Small intestine (tissue), 16 donors: Measurements from ENCODE around the gene MYH10. TPM values are rescaled to one million over a fixed set of nuclear protein-coding genes. Genes with fewer than 3 reads are reported as not detected.

Experiments used
- DNase-seq, 2 donors: peaks; one replicate each; pipeline versions ENCODE4 v3.0.0 to v3.0.0-alpha.2; 2013
- FAIRE-seq: peaks from 2 replicates; lab custom pipeline; 2012; peaks lifted over from hg19 to GRCh38; lab: Jason Lieb, UNC
- H3K27ac ChIP-seq, 3 donors: one replicate each; pipeline ENCODE4 v1.5.1; 2013; ENCODE audit warnings: low read length in 2 of 3, mild to moderate bottlenecking in 2 of 3, control low read depth in 1 of 3, inconsistent platforms in 1 of 3, low read depth in 1 of 3, moderate library complexity in 1 of 3
- H3K27me3 ChIP-seq, 3 donors: one replicate each; pipeline ENCODE4 v1.6.1; 2013; ENCODE audit warnings: low read length in 3 of 3, inconsistent platforms in 1 of 3; ENCODE audit not compliant: control insufficient read depth in 3 of 3, insufficient read depth in 3 of 3
- H3K36me3 ChIP-seq, 3 donors: one replicate each; pipeline ENCODE4 v1.6.1; 2013; ENCODE audit warnings: low read length in 3 of 3, inconsistent platforms in 1 of 3, low read depth in 1 of 3, mild to moderate bottlenecking in 1 of 3, moderate library complexity in 1 of 3; ENCODE audit not compliant: control insufficient read depth in 3 of 3, insufficient read depth in 2 of 3
- H3K4me1 ChIP-seq, 3 donors: one replicate each; pipeline ENCODE4 v1.6.1; 2013; ENCODE audit warnings: low read length in 2 of 3, inconsistent platforms in 1 of 3, low read depth in 1 of 3, mild to moderate bottlenecking in 1 of 3, moderate library complexity in 1 of 3; ENCODE audit not compliant: control insufficient read depth in 3 of 3, insufficient read depth in 2 of 3
- H3K4me3 ChIP-seq, 3 donors: one replicate each; pipeline ENCODE4 v1.5.1; 2013; ENCODE audit warnings: low read length in 3 of 3, control low read depth in 1 of 3, inconsistent platforms in 1 of 3, low read depth in 1 of 3, mild to moderate bottlenecking in 1 of 3, moderate library complexity in 1 of 3
- H3K9me3 ChIP-seq, 2 donors: one replicate each; pipeline ENCODE4 v1.6.1; 2013; ENCODE audit warnings: low read depth in 1 of 2, low read length in 1 of 2; ENCODE audit not compliant: control insufficient read depth in 2 of 2, insufficient read depth in 1 of 2
- WGBS, 3 donors: extraction: QIAGEN DNeasy Blood & Tissue Kit; methylation state at CpG; one replicate each; pipeline ENCODE4 v1.1.7; 2013; 5-methylcytosine and 5-hydroxymethylcytosine counted together
- long read RNA-seq, 10 donors: transcript quantifications; one replicate each; lab custom pipeline, GENCODE V29; 2026
- polyA plus RNA-seq, 4 donors: library from polyadenylated mRNA; stranded (reverse) in 3 of 4; unstranded in 1 of 4; fragments of 200-250 nt in 3 of 4; fragments of 120-200 nt in 1 of 4; gene quantifications; one replicate each; pipeline versions ENCODE4 v1.2.1 to v1.2.3, GENCODE V29; 2013
- donor health status: healthy with polysubstance abuse.
- donor health status: control.
- donor health status: control.
- donor health status: Bipolar disorder and iron deficiency.
- donor health status: healthy.

Gene MYH10
- polyA plus RNA-seq: 10 to 100 TPM in 1 of 4 donors, 1 to 10 TPM in 2, under 1 TPM in 1; 0.81 to 50.9 (median 3.8) TPM
- long read RNA-seq, donor 1: 0 reads
- long read RNA-seq, donor 2: 0 reads
- long read RNA-seq, donor 3, partial matches to known transcripts: 6 of 8 reads
- long read RNA-seq, donor 3, other reads (novel, unspliced or antisense): 0 of 8 reads
- long read RNA-seq, donor 4: 0 reads
- long read RNA-seq, donor 5: 0 reads
- long read RNA-seq, donor 6, partial matches to known transcripts: 0 of 1 reads
- long read RNA-seq, donor 6, other reads (novel, unspliced or antisense): 0 of 1 reads
- long read RNA-seq, donor 7: 0 reads
- long read RNA-seq, donor 8: 0 reads
- long read RNA-seq, donor 9, partial matches to known transcripts: 8 of 8 reads
- long read RNA-seq, donor 9, other reads (novel, unspliced or antisense): 0 of 8 reads
- long read RNA-seq, donor 10, partial matches to known transcripts: 0 of 3 reads
- long read RNA-seq, donor 10, other reads (novel, unspliced or antisense): 0 of 3 reads

GRCh38 chr17:8630227-8630801, at the start of gene MYH10:
Gene MYH10 (minus strand): TSS chr17:8630725. CDS start chr17:8623246, 7,479 bp downstream.
- no peaks in the 10 kb centered on the region for H3K9me3 ChIP-seq
- H3K27me3 ChIP-seq: peaks cover 0 to 5% (median 0%) of the 10 kb centered on the region in 3 donors
- H3K27ac ChIP-seq: peak within 1 kb of the TSS in 2 of 3 donors; percentile 75 to 96
- peak within 1 kb of the TSS; percentile 46 to 88 (median 55) for H3K4me3 ChIP-seq
- 0 to 1% (median 0%) methylated on average over 23 to 33 of the region's 33 CpGs for WGBS, 3 donors
- DNase-seq: no peak
- no peaks in the 10 kb centered on the region for H3K36me3 ChIP-seq
- peaks cover 0 to 10% (median 3%) of the 10 kb centered on the region in 3 donors for H3K4me1 ChIP-seq
- no peak for FAIRE-seq

GRCh38 chr17:8679126-8679525, 48.6 kb upstream of the MYH10 start:
- 82 to 86% (median 84%) methylated on average over 3 of the region's 3 CpGs for WGBS, 3 donors
- no peak overlapping the region for H3K27ac ChIP-seq
- DNase-seq (no peak), FAIRE-seq (no peak)
- H3K9me3 ChIP-seq: peaks cover 0 to 2% of the 10 kb centered on the region in 2 donors
- H3K27me3 ChIP-seq: no peaks in the 10 kb centered on the region
- H3K36me3 ChIP-seq: no peaks in the 10 kb centered on the region
- H3K4me3 ChIP-seq: no peak overlapping the region
- H3K4me1 ChIP-seq: peaks cover 0 to 6% (median 0%) of the 10 kb centered on the region in 3 donors

GRCh38 chr17:8675306-8675705, 44.8 kb upstream of the MYH10 start:
- Histone ChIP-seq H3K4me1 (peaks cover 0 to 9% (median 0%) of the 10 kb centered on the region in 3 donors), H3K27ac (peak overlapping the region in 1 of 3 donors; percentile 45), H3K4me3 (no peak overlapping the region), H3K36me3 (no peaks in the 10 kb centered on the region), H3K27me3 (no peaks in the 10 kb centered on the region), H3K9me3 (no peaks in the 10 kb centered on the region)
- DNase-seq: no peak
- FAIRE-seq: no peak
- 59 to 64% (median 63%) methylated on average over 8 of the region's 8 CpGs for WGBS, 3 donors

GRCh38 chr17:8674344-8675305, 44.1 kb upstream of the MYH10 start:
- no peaks in the 10 kb centered on the region for H3K27me3 ChIP-seq
- peaks cover 0 to 9% (median 0%) of the 10 kb centered on the region in 3 donors for H3K4me1 ChIP-seq
- FAIRE-seq (no peak), DNase-seq (peak in 1 of 2 donors; percentile 17)
- no peaks in the 10 kb centered on the region for H3K36me3 ChIP-seq
- peak overlapping the region in 2 of 3 donors; percentile 45 to 56 for H3K27ac ChIP-seq
- no peaks in the 10 kb centered on the region for H3K9me3 ChIP-seq
- no peak overlapping the region for H3K4me3 ChIP-seq
- 44 to 56% (median 51%) methylated on average over 19 of the region's 19 CpGs for WGBS, 3 donors

GRCh38 chr17:8673612-8674011, 43.1 kb upstream of the MYH10 start:
- FAIRE-seq (no peak), DNase-seq (no peak)
- no peak overlapping the region for H3K4me3 ChIP-seq
- H3K27ac ChIP-seq: peak overlapping the region in 2 of 3 donors; percentile 45 to 56
- H3K9me3 ChIP-seq: no peaks in the 10 kb centered on the region
- H3K36me3 ChIP-seq: no peaks in the 10 kb centered on the region
- WGBS, 3 donors: 7 to 42% (median 41%) methylated on average over 1 of the region's 1 CpG
- H3K4me1 ChIP-seq: peaks cover 0 to 9% (median 0%) of the 10 kb centered on the region in 3 donors
- H3K27me3 ChIP-seq: no peaks in the 10 kb centered on the region

GRCh38 chr17:8672326-8672725, 41.8 kb upstream of the MYH10 start:
- peaks cover 0 to 9% (median 0%) of the 10 kb centered on the region in 3 donors for H3K4me1 ChIP-seq
- H3K36me3 ChIP-seq: no peaks in the 10 kb centered on the region
- DNase-seq: no peak
- H3K4me3 ChIP-seq: no peak overlapping the region
- H3K9me3 ChIP-seq: no peaks in the 10 kb centered on the region
- no peak for FAIRE-seq
- H3K27ac ChIP-seq: no peak overlapping the region
- 88 to 92% (median 89%) methylated on average over 9 of the region's 9 CpGs for whole genome bisulfite sequencing, 3 donors
- H3K27me3 ChIP-seq: no peaks in the 10 kb centered on the region

- Histone ChIP-seq H3K4me3 (no peak overlapping the region), H3K27me3 (no peaks in the 10 kb centered on the region), H3K36me3 (no peaks in the 10 kb centered on the region), H3K9me3 (no peaks in the 10 kb centered on the region), H3K4me1 (peaks cover 0 to 9% (median 0%) of the 10 kb centered on the region in 3 donors), H3K27ac (no peak overlapping the region)
- DNase-seq (no peak), FAIRE-seq (no peak)
- WGBS, 3 donors: 55 to 69% (median 67%) methylated on average over 4 of the region's 4 CpGs
Observed at GRCh38 chr17:8670421-8670820, 39.9 kb upstream of the MYH10 start.
